ENCODE data around the gene PHYHD1. TPM values are rescaled to one million over a fixed set of nuclear protein-coding genes. Genes with fewer than 3 reads are reported as not detected.

Gene PHYHD1
- total and polyA plus RNA-seq, 2 of the 13 experiments (the other 11 are each of a cell fraction or from before 2014, with no cell fraction given), result 10.6 to 25.3 TPM

DNA sequence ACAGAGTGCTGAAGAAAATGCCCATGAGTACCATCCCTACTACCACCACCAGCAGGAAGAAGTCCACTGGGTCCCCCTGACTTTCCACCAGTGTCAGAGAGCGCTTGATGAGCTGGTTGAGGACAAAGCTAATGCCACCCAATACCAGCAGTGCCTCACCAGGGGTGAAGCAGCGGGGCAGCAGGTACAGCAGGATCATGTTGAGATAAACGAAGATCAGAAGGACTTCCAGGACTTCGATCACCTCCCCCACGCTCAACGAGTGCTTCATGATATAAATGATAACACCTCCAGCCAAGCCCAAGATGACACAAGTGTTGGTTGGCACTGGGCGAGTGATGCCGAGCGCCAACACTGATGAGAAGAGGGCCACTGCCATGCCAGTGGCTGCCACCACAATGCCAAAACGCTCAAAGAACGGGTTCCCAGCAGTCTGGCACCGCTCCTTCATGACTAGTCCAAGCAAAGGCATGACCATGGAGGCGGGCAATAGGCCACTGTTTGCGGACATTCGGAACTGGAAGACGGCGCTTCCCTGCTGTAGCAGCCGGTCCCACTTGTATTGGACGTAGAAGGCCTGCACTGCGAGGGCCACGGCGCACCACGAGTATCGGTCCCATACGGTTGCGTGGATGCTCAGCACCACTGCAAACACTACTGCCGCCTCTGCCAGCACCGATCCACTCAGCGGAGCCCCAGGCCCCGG, 25.9 kb downstream of the PHYHD1 start (continued):
- TF ChIP-seq, protein P1, sequence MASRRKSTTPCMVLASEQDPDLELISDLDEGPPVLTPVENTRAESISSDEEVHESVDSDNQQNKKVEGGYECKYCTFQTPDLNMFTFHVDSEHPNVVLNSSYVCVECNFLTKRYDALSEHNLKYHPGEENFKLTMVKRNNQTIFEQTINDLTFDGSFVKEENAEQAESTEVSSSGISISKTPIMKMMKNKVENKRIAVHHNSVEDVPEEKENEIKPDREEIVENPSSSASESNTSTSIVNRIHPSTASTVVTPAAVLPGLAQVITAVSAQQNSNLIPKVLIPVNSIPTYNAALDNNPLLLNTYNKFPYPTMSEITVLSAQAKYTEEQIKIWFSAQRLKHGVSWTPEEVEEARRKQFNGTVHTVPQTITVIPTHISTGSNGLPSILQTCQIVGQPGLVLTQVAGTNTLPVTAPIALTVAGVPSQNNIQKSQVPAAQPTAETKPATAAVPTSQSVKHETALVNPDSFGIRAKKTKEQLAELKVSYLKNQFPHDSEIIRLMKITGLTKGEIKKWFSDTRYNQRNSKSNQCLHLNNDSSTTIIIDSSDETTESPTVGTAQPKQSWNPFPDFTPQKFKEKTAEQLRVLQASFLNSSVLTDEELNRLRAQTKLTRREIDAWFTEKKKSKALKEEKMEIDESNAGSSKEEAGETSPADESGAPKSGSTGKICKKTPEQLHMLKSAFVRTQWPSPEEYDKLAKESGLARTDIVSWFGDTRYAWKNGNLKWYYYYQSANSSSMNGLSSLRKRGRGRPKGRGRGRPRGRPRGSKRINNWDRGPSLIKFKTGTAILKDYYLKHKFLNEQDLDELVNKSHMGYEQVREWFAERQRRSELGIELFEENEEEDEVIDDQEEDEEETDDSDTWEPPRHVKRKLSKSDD (CRISPR knock-in tag; IDR thresholded peaks at IDR 0.05; ENCODE audit: low read depth), result peak; percentile 2; the same call in 1 of the 2 replicates
- TF ChIP-seq ZNF773 (CRISPR knock-in tag; IDR thresholded peaks at IDR 0.05; ENCODE audit: borderline replicate concordance), result no peak
- TF ChIP-seq, protein P2, sequence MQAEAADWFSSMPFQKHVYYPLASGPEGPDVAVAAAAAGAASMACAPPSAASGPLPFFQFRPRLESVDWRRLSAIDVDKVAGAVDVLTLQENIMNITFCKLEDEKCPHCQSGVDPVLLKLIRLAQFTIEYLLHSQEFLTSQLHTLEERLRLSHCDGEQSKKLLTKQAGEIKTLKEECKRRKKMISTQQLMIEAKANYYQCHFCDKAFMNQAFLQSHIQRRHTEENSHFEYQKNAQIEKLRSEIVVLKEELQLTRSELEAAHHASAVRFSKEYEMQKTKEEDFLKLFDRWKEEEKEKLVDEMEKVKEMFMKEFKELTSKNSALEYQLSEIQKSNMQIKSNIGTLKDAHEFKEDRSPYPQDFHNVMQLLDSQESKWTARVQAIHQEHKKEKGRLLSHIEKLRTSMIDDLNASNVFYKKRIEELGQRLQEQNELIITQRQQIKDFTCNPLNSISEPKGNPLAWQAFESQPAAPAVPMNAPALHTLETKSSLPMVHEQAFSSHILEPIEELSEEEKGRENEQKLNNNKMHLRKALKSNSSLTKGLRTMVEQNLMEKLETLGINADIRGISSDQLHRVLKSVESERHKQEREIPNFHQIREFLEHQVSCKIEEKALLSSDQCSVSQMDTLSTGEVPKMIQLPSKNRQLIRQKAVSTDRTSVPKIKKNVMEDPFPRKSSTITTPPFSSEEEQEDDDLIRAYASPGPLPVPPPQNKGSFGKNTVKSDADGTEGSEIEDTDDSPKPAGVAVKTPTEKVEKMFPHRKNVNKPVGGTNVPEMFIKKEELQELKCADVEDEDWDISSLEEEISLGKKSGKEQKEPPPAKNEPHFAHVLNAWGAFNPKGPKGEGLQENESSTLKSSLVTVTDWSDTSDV (CRISPR knock-in tag; IDR thresholded peaks at IDR 0.05), result no peak
- no peak for TF ChIP-seq ELF3 (CRISPR knock-in tag; IDR thresholded peaks at IDR 0.05)
- no peak for TF ChIP-seq RBFOX2 (IDR thresholded peaks at IDR 0.05; ENCODE audit: low read depth, low read length)
- TF ChIP-seq IRX3 (CRISPR knock-in tag; IDR thresholded peaks at IDR 0.05; ENCODE audit: borderline replicate concordance, low read depth), result 0 out of 2 replicates have a peak, but pooled peaks have one; percentile 4
- TF ChIP-seq HNRNPL (IDR thresholded peaks at IDR 0.05; ENCODE audit: low read depth, low read length), result peak; percentile 80
- TF ChIP-seq, protein P3, sequence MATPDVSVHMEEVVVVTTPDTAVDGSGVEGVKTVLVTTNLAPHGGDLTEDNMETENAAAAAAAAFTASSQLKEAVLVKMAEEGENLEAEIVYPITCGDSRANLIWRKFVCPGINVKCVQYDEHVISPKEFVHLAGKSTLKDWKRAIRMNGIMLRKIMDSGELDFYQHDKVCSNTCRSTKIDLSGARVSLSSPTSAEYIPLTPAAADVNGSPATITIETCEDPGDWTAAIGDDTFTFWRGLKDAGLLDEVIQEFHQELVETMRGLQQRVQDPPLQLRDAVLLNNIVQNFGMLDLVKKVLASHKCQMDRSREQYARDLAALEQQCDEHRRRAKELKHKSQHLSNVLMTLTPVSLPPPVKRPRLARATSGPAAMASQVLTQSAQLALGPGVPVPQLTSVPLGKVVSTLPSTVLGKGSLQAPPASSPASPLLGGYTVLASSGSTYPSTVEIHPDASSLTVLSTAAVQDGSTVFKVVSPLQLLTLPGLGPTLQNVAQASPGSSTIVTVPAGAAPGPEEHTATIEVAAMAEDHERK (CRISPR knock-in tag; IDR thresholded peaks at IDR 0.05; ENCODE audit: low read depth), result no peak
- TF ChIP-seq, protein P4, sequence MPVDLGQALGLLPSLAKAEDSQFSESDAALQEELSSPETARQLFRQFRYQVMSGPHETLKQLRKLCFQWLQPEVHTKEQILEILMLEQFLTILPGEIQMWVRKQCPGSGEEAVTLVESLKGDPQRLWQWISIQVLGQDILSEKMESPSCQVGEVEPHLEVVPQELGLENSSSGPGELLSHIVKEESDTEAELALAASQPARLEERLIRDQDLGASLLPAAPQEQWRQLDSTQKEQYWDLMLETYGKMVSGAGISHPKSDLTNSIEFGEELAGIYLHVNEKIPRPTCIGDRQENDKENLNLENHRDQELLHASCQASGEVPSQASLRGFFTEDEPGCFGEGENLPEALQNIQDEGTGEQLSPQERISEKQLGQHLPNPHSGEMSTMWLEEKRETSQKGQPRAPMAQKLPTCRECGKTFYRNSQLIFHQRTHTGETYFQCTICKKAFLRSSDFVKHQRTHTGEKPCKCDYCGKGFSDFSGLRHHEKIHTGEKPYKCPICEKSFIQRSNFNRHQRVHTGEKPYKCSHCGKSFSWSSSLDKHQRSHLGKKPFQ (CRISPR knock-in tag; IDR thresholded peaks at IDR 0.05; ENCODE audit: insufficient replicate concordance), result no peak
- TF ChIP-seq ZNF615 (CRISPR knock-in tag; IDR thresholded peaks at IDR 0.05; ENCODE audit: borderline replicate concordance), result no peak
- TF ChIP-seq HMG20A (CRISPR knock-in tag; IDR thresholded peaks at IDR 0.05; ENCODE audit: borderline replicate concordance), result no peak
- no peak for TF ChIP-seq HIVEP1 (CRISPR knock-in tag; IDR thresholded peaks at IDR 0.05)
- TF ChIP-seq EZH2 (conservative IDR thresholded peaks at IDR 0.05; ENCODE audit: low read depth, low read length), result no peak
- no peak for TF ChIP-seq ZNF30 (CRISPR knock-in tag; IDR thresholded peaks at IDR 0.05)
- TF ChIP-seq, protein P5, sequence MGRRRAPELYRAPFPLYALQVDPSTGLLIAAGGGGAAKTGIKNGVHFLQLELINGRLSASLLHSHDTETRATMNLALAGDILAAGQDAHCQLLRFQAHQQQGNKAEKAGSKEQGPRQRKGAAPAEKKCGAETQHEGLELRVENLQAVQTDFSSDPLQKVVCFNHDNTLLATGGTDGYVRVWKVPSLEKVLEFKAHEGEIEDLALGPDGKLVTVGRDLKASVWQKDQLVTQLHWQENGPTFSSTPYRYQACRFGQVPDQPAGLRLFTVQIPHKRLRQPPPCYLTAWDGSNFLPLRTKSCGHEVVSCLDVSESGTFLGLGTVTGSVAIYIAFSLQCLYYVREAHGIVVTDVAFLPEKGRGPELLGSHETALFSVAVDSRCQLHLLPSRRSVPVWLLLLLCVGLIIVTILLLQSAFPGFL (CRISPR knock-in tag; IDR thresholded peaks at IDR 0.05), result no peak
